ENCODE data around the gene SORCS2.

The SORCS2 gene

DNA sequence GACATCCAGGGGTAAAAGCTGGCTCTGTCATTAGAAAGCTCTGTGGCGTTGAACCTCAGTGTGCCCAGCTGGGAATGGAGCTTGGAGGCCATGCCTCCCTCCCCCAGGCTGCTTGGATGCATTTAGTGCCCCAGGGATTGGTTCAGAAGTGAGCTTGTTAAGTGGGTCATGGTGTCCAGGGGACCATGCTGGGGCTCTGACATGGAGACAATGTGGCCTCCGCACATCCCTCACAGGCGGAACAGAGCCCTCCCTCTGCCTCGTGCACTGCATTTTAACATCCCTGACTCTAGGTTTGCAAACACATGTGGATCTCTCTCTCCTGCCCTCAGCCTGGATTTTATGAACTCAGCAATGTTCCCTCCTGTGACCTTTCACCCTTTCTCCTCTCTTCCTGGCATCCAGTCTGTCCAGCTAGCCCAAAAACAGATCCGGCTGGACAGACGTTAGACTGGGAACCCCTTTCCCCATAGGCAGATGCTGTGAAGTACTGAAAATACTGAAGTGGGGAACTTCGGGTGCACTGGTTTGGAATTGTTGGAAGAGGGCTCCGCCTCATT is 81.5 kb downstream of the SORCS2 start:
- no peak for DNase-seq

DNA sequence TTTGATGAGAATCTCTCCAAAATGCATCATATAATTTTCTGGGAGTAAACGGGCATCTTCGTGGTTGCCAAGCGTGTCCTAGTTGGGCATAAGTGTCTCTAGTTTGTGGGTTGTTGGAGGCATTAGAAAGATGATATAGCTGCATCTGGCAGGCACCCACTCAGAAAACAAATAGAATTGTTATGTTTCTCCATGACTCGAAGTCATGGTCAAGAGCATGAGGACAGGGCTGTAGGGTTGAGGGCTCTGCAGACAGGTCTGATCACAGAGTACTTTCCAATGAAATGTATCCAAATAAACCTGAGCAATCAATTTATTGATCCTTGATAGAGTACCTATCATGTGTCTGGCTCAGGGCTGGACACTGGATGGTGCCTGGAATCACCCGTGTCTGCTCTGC is 82.7 kb downstream of the SORCS2 start:
- DNase-seq: no peak

- no peak for DNase-seq
Observed at GRCh38 chr4:7275490-7276154, 83.3 kb downstream of the SORCS2 start.

DNA sequence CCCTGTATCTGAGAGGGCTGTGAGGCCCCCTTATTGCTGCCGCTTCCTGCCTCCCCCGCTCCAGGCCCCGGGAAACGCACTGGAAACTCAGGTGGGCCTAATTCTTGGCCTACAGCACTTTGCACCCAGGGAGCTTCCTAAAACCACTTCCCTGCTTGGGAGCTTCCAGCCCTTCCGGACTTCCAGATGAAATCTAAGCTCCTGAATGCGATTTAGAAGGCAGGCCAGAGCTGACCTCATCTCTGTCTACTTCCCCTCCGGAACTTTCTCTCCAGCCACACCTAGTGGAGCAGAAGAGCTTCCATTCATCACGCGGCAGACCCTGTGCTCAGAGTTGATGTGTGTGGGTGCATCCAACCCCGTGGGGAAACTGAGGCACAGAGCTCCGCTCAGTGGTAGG is 84.2 kb downstream of the SORCS2 start:
- no peak for DNase-seq

GRCh38 chr4:7278071-7278765 is 85.9 kb downstream of the SORCS2 start:
- no peak for DNase-seq

DNA sequence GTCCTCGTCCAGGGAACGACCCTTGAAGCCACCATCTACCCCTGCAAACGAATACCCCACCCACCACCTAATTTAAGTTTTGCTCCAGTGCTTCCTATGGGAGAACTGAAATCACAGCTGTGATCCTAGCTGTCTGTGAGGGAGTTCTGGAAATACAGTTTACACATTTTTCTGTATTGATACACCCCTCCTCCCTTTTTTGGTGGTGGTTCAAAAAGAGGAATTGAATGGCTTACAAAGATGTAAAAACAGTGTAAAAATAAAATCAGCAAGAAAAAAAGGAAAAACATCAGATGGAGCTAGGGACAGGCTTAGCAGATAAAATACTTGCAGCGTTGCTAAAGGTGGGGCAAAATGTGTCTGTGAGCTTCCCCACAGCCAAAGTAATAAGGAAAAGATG is 86.6 kb downstream of the SORCS2 start:
- no peak for DNase-seq

DNA sequence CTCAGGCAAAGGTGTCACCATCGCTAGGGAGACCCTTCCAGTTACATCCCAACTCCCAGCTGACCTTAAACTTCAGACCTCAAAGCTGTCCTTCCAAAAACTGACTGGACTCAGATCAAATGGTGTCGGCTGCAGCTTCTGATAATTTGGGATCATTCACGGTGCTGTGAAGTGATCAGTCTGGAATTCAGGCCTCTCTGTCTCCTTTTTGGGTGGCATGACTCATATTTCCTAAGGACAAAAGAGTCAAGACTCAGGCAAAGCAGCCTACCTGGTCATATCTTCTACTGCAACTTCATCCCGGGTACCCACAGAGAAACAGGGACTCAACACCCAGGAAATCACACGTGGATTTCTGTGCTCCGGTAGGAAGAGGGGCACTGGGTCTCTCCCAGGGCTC is 87.6 kb downstream of the SORCS2 start:
- DNase-seq: no peak

DNA sequence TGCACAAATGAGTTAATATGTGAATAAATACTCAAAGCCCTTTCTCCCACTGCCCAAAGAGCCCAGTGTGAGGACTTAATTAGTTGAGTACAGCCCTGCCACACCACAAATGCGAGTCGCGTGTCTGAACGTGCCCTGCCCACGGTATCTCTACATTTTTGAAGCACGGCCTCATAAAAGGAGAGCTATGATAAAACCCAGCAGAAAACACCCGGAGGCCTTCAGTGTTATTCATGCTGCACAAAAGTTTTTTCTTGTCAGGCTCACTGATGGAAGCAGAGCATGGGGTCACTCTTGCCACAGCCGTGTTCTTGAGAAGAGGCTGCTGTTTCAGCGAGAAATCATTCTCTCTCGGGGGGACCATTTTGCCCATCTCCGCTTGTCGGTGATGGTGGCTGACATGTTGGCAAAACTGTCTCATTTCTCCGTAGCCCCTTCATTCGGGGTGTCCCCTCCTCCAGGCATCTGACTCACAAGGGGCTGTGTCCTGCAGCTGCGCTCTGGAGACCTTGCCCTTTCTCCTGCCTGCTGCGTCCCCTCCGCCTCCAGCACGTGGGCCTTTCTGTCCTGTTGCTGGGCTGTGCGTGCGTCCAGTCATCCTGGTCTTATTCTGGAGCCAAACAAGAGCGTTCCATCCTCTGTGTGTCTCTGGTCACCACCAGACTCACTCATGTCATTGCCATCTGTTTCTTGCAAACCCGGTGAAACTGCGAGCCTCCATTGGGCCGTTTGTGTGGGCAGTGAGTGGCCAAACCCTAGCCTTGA is 88.8 kb downstream of the SORCS2 start:
- DNase-seq: no peak

- DNase-seq: no peak
Observed at GRCh38 chr4:7281691-7282665, 89.6 kb downstream of the SORCS2 start.

DNA sequence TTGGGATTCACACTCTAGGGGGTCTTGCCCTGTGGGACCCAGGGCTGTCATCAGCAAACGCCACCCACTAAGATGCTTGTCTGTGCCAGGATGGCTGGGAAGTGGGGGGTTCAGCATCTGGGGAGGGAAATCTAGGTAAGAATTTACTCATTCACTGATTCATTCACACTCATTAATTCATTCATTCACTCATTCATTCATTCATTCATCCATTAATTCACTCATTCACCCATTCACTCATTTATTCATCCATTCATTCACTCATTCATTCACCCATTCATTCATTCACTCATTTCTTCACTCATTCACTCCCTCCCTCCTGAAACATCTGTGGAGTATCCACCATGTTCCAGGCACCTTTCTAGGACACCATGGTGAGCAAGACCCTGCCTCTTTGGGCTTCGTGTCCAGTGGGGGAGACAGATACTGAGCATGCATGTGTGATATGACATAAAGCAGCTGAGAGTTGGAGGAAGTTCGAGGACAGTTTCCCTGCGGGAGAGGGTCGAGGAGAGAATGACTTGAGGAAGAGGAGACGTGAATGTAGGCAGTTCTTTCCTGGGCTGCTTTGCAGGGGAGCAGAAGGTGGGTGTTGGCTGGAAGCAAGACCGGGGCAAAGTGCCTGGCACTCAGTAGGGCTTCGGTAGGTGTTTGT is 90.6 kb downstream of the SORCS2 start:
- no peak for DNase-seq

DNA sequence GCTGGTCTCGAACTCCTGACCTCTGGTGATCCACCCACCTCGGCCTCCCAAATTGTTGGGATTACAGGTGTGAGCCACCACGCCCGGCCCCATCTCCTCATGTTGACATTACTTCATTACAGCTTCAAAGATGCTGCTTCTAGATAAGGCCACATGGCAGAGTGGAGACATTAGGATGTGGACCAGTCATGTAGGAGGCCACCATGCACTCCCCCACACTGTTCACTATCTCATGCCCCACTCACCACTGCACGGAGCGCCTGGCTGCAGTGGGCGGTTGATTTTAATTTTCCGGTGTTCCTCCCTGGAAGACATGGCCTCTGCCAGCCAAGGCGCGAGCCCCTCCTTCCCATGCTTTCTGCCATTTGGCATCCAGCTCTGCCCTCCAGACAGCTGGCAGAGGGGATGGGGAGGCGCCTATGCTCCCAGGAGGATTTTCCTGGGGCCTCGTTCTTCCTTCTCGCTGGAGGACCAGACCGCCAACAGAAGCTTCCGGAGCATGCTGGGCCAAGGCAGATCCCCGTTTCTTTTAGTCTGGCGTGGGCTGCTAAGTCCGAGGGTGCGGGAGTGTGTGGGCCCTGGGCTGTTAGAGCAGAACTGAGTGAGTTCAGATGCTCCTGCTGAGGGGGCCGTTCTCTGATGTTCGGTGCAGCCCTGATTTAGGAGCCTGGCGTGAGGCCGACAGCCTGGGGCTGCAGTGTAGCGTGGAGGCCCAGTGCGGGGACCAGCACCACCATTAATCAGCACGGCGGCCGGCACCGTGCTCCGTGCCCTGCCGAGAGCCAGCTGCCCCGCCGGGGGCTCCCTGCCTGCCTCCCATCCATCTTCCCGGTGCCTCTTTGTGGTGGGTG is 93.1 kb downstream of the SORCS2 start:
- no peak for DNase-seq

GRCh38 chr4:7286170-7286569 is 93.8 kb downstream of the SORCS2 start:
- no peak for DNase-seq

- DNase-seq: no peak
Observed at GRCh38 chr4:7286798-7287197, 94.5 kb downstream of the SORCS2 start.

DNA sequence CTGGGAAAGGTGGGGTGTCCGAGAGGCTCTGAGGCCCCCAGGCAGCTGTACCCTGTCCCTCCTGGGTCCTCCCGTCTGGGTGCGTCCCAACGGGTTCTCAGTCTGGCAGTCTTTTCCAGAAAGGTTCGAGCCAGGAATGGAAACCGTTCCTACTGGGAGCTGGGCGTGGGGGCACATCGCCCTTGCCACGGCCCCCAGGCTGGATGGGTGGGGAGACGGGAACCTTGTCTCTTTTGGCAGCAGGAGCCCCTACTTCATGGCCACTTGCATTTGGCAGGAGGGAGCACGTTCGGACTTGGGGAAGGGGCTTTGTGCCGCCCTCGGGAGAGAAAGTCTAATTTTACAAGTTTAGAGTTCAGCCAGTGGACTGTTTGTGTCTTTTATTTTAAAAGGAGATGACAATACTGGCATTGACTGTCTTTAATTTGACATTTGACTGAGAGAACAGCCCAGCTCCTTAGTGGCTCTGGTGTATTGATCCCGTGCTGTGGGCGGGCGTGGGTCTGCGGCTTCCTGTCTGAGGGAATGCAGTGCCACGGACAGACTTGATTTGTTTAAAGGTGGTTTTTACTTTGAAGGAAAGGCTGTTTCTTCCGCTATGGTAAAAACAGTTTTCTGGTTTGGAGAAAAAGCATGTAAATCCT is 95.1 kb downstream of the SORCS2 start:
- no peak for DNase-seq

DNA sequence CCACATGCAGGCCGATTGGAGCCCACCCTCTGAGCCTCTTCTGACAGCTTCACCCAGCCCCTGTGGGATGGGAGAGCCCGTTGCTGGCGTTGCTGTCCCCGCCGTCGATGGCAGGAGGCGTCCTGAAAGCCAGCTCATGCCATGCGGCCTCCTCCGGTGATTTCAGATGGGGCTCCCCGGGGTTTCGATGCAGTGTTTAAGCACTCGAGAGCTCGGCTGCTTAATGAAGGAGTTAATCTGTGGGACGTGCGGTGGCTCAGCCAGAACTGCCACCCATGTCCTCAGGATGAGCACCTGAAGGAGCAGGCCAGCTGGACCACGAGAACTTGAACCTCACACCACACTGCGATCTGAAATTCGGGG is 95.6 kb downstream of the SORCS2 start:
- DNase-seq: no peak

DNA sequence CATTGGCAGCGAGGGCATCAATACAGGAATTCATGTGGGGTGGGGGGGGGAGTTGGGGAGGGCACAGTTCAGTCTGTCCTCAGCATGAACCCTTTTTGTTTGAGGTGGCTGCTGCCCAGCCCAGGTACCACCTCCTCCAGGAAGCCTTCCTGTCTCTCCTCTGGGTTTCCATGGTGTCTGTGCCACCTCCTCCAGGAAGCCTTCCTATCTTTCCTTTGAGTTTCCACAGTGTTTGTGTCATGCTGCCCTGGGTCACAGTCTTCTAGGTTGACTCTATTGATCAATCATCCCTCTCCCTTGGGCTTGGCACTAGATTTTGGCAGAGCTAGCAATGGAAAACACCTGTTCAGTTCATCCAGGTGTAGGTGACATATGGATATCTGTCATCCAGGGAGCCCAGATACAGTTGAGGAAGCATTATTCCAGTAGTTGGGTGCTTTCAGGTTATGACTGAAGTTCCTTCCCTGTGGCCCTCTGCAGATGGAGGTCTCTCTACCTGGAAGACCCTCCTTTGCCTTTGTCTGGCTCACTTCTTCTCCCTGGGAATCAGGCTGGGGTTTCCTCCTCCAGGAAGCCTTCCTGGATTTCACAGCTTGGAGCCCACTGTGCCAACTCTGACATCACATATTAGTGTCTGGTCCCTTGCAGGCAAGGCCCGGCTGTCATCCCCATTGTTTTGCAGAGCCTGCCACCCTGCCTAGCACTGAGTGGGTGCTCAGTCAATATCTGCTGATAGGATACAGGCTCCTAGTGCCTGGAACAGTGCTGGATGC is 96.6 kb downstream of the SORCS2 start:
- DNase-seq: no peak

- no peak for DNase-seq
Observed at GRCh38 chr4:7289589-7289988, 97.3 kb downstream of the SORCS2 start.

- no peak for DNase-seq
Observed at GRCh38 chr4:7291372-7292114, 99.2 kb downstream of the SORCS2 start.

DNA sequence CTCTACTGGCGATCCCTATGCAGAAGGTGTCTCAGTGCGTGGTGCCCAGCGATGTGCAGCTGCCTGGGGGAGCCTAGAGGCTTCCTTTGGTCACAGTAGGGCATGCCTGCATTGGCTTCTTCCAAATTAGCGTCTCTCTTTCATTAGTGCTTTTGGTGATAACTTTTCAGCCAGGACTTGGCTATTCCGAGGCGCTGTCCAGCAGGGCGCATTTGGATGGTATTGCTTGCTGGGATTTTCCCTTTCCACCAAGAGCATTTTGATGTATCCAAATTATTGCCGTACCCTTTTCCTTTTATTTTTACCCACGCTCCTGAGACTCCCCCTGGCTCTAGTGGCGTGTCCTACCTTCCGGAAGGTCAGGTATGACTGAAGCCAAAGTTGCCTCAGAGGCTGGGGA is 101.4 kb downstream of the SORCS2 start:
- no peak for DNase-seq

All from NCI-H2081 treated with DMSO at 0.1 percent for 48 hours (cell line).